A549 (cell line): ENCODE measurements around the gene EXOC2. TPM values are rescaled to one million over a fixed set of nuclear protein-coding genes. Genes with fewer than 3 reads are reported as not detected.

ENCODE experiments used
- ATAC-seq, 2 experiments: fragments of 200-7000 bp in 1 of 2; fragments of >200 bp in 1 of 2; cut with Nextera tagmentation in 1 of 2; cut with Tn5 transposase in 1 of 2; 3 replicates each; pipeline versions ENCODE4 v1.8.0 to v1.9.1; 2018 to 2020; ENCODE audit warnings: mild to moderate bottlenecking in 1 of 2, moderate library complexity in 1 of 2
- CTCF ChIA-PET: fragments of 300-600 bp; sonication (Branson Sonifier 250); formaldehyde crosslinking; extraction: SDS; loops from one replicate; lab custom pipeline; 2021; ENCODE audit warnings: antibody characterized with exemption, inconsistent platforms; lab: Yijun Ruan, JAX
- POLR2A ChIA-PET: fragments of 350-600 bp; formaldehyde crosslinking; extraction: SDS; loops from one replicate; lab custom pipeline; 2021; ENCODE audit warnings: antibody characterized with exemption, inconsistent platforms; lab: Yijun Ruan, JAX
- DNase-seq, 2 experiments: peaks; one replicate each; pipeline versions ENCODE4 v3.0.0 to v3.0.0-alpha.2; 2011 to 2016; ENCODE audit warnings: low read depth in 1 of 2, low spot score in 1 of 2
- FAIRE-seq: peaks from 2 replicates; lab custom pipeline; 2011; peaks lifted over from hg19 to GRCh38; lab: Jason Lieb, UNC
- H3K27ac ChIP-seq, 2 experiments: fragments of >200 bp; sonication (Bioruptor Twin); formaldehyde crosslinking; 3 replicates each; pipeline ENCODE4 v1.5.1; 2016 to 2017
- H3K4me1 ChIP-seq: fragments of >200 bp; sonication (Bioruptor Twin); formaldehyde crosslinking; 3 replicates; pipeline ENCODE4 v1.6.1; 2016
- H3K4me2 ChIP-seq: fragments of >200 bp; sonication (Bioruptor Twin); formaldehyde crosslinking; 3 replicates; pipeline ENCODE4 v1.6.1; 2016
- H3K4me3 ChIP-seq: fragments of >200 bp; sonication (Bioruptor Twin); formaldehyde crosslinking; 3 replicates; pipeline ENCODE4 v1.5.1; 2016
- H3K9me3 ChIP-seq: fragments of >200 bp; sonication (Bioruptor Twin); formaldehyde crosslinking; 3 replicates; pipeline ENCODE4 v1.6.1; 2016
- CBX2 ChIP-seq: fragments of 200-600 bp; sonication (generic); IDR thresholded peaks from 2 replicates; pipeline ENCODE4 v1.6.1; 2016; ENCODE audit warnings: low read depth, mild to moderate bottlenecking, borderline replicate concordance
- CBX8 ChIP-seq: fragments of 200-600 bp; sonication (generic); IDR thresholded peaks from 2 replicates; pipeline ENCODE4 v1.6.1; 2016
- EHMT2 ChIP-seq: fragments of 200-600 bp; sonication (generic); IDR thresholded peaks from 2 replicates; pipeline ENCODE4 v1.6.1; 2016; ENCODE audit warnings: antibody characterized with exemption, low read depth, mild to moderate bottlenecking, moderate library complexity
- EP300 ChIP-seq, 2 experiments: fragments of >200 bp; sonication (Bioruptor Twin); formaldehyde crosslinking; IDR thresholded peaks; 2 replicates in 1 of 2; 3 replicates in 1 of 2; pipeline ENCODE4 v1.6.1; 2016 to 2017
- FOSL2 ChIP-seq, 2 experiments: fragments of 450-650 bp in 1 of 2; fragments of >200 bp in 1 of 2; sonication (Bioruptor Twin) in 1 of 2; formaldehyde crosslinking; IDR thresholded peaks; 2 replicates each; pipeline versions ENCODE4 v1.5.0 to v1.6.1; 2016 to 2020; ENCODE audit warnings: mild to moderate bottlenecking in 1 of 2, moderate library complexity in 1 of 2
- GATA3 ChIP-seq: IDR thresholded peaks from 2 replicates; pipeline ENCODE4 v1.6.1; 2012; ENCODE audit warnings: borderline replicate concordance
- HDAC2 ChIP-seq: fragments of 200-600 bp; sonication (generic); IDR thresholded peaks from 2 replicates; pipeline ENCODE4 v1.6.1; 2016
- HOXB5 ChIP-seq: fragments of 250-450 bp; sonication (Bioruptor Pico); IDR thresholded peaks from 2 replicates; pipeline ENCODE4 v1.5.0; 2020; ENCODE audit warnings: mild to moderate bottlenecking, moderate library complexity
- KDM1A ChIP-seq: fragments of 200-600 bp; sonication (generic); IDR thresholded peaks from 2 replicates; pipeline ENCODE4 v1.6.1; 2016; ENCODE audit warnings: low read depth, mild to moderate bottlenecking
- KDM5A ChIP-seq: fragments of 200-600 bp; sonication (generic); IDR thresholded peaks from 2 replicates; pipeline ENCODE4 v1.6.1; 2016; ENCODE audit warnings: antibody characterized with exemption, mild to moderate bottlenecking
- NR3C1 ChIP-seq: fragments of >200 bp; sonication (Bioruptor Twin); formaldehyde crosslinking; IDR thresholded peaks from 3 replicates; pipeline ENCODE4 v1.6.1; 2017
- RAD21 ChIP-seq, 2 experiments: fragments of >200 bp in 1 of 2; sonication (Bioruptor Twin) in 1 of 2; formaldehyde crosslinking in 1 of 2; IDR thresholded peaks in 1 of 2; conservative IDR thresholded peaks in 1 of 2; 2 replicates in 1 of 2; 3 replicates in 1 of 2; pipeline ENCODE4 v1.6.1; 2012 to 2018; ENCODE audit warnings: inconsistent platforms in 1 of 2
- RFX5 ChIP-seq: fragments of 450-650 bp; IDR thresholded peaks from 2 replicates; pipeline ENCODE4 v1.7.1; 2014; ENCODE audit warnings: antibody characterized with exemption, mild to moderate bottlenecking, moderate library complexity
- RNF2 ChIP-seq: fragments of 200-600 bp; sonication (generic); IDR thresholded peaks from 2 replicates; pipeline ENCODE4 v1.6.1; 2016; ENCODE audit warnings: low read depth, mild to moderate bottlenecking, antibody characterized with exemption, moderate library complexity, borderline replicate concordance
- SMC3 ChIP-seq: fragments of >200 bp; sonication (Bioruptor Twin); formaldehyde crosslinking; IDR thresholded peaks from 3 replicates; pipeline ENCODE4 v1.6.1; 2018; ENCODE audit warnings: inconsistent platforms
- TFCP2L1 ChIP-seq: fragments of 250-450 bp; sonication (Bioruptor Pico); IDR thresholded peaks from 2 replicates; pipeline ENCODE4 v1.5.0; 2021; ENCODE audit warnings: mild to moderate bottlenecking
- TP53 ChIP-seq: fragments of 250-450 bp; sonication (Bioruptor Pico); IDR thresholded peaks from 2 replicates; pipeline ENCODE4 v1.5.0; 2021; ENCODE audit warnings: mild to moderate bottlenecking, moderate library complexity
- ZC3H11A ChIP-seq: fragments of 450-650 bp; IDR thresholded peaks from 2 replicates; pipeline ENCODE4 v1.6.1; 2014; ENCODE audit warnings: antibody characterized with exemption, mild to moderate bottlenecking
- WGBS: methylation state at CpG from one replicate; pipeline ENCODE4 v1.1.6; 2017; ENCODE audit errors: missing lambda C conversion rate; 5-methylcytosine and 5-hydroxymethylcytosine counted together
- polyA plus RNA-seq, 4 experiments: library from polyadenylated mRNA; depleted of rRNA in 3 of 4; stranded (reverse); fragments of >200 nt; fragmentation: RNase III in 1 of 4; extraction: RNeasy Plus Mini Kit Qiagen cat#74134 plus additional on column Dnase treatment in 1 of 4; gene quantifications; 2 replicates in 3 of 4; 3 replicates in 1 of 4; pipeline ENCODE4 v1.2.3, GENCODE V29; 2011 to 2017
- TF ChIP-seq, protein P1 (sequence below): fragments of 200-600 bp; sonication (generic); IDR thresholded peaks from 2 replicates; pipeline ENCODE4 v1.6.1; 2016; ENCODE audit warnings: antibody characterized with exemption, mild to moderate bottlenecking, moderate library complexity
- TF ChIP-seq, protein P2 (sequence below): fragments of 450-650 bp; IDR thresholded peaks from 2 replicates; pipeline ENCODE4 v1.6.1; 2014; ENCODE audit warnings: antibody characterized with exemption
- TF ChIP-seq, protein P3 (sequence below): IDR thresholded peaks from 2 replicates; pipeline ENCODE4 v1.6.1; 2012
- TF ChIP-seq, protein P4 (sequence below): IDR thresholded peaks from 2 replicates; pipeline ENCODE4 v1.6.1; 2012; ENCODE audit warnings: low read depth, borderline replicate concordance
- TF ChIP-seq, protein P5 (sequence below): fragments of 150-350 bp; IDR thresholded peaks from 2 replicates; pipeline ENCODE4 v1.6.1; 2014; ENCODE audit warnings: low read depth, mild to moderate bottlenecking, low read length
- TF ChIP-seq, protein P6 (sequence below): IDR thresholded peaks from 2 replicates; pipeline ENCODE4 v1.6.1; 2012

The EXOC2 gene
- polyA plus RNA-seq, 2 of the 4 experiments (the other 2 are of a cell fraction), result 13.3 to 22.9 TPM

DNA sequence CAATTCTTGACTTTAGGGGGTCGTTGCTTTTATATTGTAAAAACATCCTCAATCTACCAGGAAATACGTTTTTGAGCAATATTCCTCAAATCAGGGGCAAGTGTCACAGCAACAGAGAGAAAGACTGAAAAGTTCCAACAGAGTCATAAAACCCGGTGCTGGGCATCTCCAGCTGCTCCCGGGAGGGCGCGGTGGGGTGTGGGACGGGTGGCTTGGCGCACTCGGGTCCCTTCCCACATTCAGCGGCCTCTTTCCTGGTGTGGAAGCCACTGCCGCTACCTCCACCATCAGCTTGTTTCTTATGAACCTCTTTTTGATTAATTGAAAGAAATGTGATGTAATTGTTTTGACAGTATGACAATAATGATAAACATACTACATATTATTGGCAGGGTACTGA is 203.2 kb downstream of the EXOC2 start (continued):
- TF ChIP-seq, protein P1, sequence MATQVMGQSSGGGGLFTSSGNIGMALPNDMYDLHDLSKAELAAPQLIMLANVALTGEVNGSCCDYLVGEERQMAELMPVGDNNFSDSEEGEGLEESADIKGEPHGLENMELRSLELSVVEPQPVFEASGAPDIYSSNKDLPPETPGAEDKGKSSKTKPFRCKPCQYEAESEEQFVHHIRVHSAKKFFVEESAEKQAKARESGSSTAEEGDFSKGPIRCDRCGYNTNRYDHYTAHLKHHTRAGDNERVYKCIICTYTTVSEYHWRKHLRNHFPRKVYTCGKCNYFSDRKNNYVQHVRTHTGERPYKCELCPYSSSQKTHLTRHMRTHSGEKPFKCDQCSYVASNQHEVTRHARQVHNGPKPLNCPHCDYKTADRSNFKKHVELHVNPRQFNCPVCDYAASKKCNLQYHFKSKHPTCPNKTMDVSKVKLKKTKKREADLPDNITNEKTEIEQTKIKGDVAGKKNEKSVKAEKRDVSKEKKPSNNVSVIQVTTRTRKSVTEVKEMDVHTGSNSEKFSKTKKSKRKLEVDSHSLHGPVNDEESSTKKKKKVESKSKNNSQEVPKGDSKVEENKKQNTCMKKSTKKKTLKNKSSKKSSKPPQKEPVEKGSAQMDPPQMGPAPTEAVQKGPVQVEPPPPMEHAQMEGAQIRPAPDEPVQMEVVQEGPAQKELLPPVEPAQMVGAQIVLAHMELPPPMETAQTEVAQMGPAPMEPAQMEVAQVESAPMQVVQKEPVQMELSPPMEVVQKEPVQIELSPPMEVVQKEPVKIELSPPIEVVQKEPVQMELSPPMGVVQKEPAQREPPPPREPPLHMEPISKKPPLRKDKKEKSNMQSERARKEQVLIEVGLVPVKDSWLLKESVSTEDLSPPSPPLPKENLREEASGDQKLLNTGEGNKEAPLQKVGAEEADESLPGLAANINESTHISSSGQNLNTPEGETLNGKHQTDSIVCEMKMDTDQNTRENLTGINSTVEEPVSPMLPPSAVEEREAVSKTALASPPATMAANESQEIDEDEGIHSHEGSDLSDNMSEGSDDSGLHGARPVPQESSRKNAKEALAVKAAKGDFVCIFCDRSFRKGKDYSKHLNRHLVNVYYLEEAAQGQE, result no peak
- TF ChIP-seq HOXB5 (CRISPR knock-in tag) (no peak), HDAC2 (no peak), TFCP2L1 (CRISPR knock-in tag) (no peak)
- TF ChIP-seq, protein P2, sequence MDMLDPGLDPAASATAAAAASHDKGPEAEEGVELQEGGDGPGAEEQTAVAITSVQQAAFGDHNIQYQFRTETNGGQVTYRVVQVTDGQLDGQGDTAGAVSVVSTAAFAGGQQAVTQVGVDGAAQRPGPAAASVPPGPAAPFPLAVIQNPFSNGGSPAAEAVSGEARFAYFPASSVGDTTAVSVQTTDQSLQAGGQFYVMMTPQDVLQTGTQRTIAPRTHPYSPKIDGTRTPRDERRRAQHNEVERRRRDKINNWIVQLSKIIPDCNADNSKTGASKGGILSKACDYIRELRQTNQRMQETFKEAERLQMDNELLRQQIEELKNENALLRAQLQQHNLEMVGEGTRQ, result no peak
- TF ChIP-seq, protein P3, sequence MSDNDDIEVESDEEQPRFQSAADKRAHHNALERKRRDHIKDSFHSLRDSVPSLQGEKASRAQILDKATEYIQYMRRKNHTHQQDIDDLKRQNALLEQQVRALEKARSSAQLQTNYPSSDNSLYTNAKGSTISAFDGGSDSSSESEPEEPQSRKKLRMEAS, result no peak
- TF ChIP-seq, protein P4, sequence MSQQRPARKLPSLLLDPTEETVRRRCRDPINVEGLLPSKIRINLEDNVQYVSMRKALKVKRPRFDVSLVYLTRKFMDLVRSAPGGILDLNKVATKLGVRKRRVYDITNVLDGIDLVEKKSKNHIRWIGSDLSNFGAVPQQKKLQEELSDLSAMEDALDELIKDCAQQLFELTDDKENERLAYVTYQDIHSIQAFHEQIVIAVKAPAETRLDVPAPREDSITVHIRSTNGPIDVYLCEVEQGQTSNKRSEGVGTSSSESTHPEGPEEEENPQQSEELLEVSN, result no peak

DNA sequence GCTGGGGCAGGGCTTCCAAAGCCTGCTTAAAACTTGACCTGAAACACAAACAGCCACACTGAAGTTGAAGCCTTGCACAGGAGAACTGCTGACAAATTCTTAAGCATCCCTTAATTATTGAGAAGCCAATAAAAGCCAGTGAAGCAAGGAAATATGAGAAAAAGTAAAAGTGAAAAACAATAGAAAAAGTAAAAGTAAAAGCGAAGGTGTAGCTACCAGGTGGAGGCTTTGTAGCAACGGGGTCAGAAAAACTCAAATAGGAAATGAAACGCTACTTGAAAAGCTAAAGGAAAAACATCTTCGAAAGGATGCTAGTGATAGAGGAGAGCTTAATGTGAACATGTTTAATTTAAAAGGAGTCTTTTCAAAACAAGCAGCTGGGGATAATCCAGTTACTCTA is 203.9 kb downstream of the EXOC2 start:
- POLR2A ChIA-PET, result no interaction called here
- Histone ChIP-seq H3K9me3 (no peaks in the 10 kb centered on the region), H3K27ac (no peak overlapping the region), H3K4me1 (no peaks in the 10 kb centered on the region), H3K4me2 (no peak overlapping the region), H3K4me3 (no peak overlapping the region)
- TF ChIP-seq CBX8 (no peak), RFX5 (no peak), ZC3H11A (no peak), EHMT2 (no peak), EP300 (IDR thresholded peaks at IDR 0.05) (no peak), KDM5A (no peak), RAD21 (conservative IDR thresholded peaks at IDR 0.05 in 1 of 2, IDR thresholded peaks at IDR 0.05 in 1 of 2) (no peak), GATA3 (no peak), NR3C1 (no peak), FOSL2 (IDR thresholded peaks at IDR 0.05) (no peak), FOSL2 (CRISPR knock-in tag; IDR thresholded peaks at IDR 0.05) (no peak), RNF2 (no peak), TP53 (no peak), CBX2 (no peak), SMC3 (no peak), KDM1A (no peak)
- TF ChIP-seq, protein P5, sequence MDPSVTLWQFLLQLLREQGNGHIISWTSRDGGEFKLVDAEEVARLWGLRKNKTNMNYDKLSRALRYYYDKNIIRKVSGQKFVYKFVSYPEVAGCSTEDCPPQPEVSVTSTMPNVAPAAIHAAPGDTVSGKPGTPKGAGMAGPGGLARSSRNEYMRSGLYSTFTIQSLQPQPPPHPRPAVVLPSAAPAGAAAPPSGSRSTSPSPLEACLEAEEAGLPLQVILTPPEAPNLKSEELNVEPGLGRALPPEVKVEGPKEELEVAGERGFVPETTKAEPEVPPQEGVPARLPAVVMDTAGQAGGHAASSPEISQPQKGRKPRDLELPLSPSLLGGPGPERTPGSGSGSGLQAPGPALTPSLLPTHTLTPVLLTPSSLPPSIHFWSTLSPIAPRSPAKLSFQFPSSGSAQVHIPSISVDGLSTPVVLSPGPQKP, result no peak
- TF ChIP-seq, protein P6, sequence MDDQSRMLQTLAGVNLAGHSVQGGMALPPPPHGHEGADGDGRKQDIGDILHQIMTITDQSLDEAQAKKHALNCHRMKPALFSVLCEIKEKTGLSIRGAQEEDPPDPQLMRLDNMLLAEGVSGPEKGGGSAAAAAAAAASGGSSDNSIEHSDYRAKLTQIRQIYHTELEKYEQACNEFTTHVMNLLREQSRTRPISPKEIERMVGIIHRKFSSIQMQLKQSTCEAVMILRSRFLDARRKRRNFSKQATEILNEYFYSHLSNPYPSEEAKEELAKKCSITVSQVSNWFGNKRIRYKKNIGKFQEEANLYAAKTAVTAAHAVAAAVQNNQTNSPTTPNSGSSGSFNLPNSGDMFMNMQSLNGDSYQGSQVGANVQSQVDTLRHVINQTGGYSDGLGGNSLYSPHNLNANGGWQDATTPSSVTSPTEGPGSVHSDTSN, result no peak
- ATAC-seq, result no peak
- 90% methylated on average over 4 of the region's 4 CpGs for WGBS
- CTCF ChIA-PET, result no interaction called here
- DNase-seq, result no peak
- no peak for FAIRE-seq
